HFF-Myc (cell line): ENCODE results near the gene GJB3.
"Not testable (repeated sequence)": the region's sequence is repeated elsewhere in the genome, so short reads cannot be mapped to it uniquely, and the experiment has no call there.

Source experiments
- DNase-seq: peaks from one replicate; pipeline ENCODE4 v3.0.0-alpha.2; 2011; ENCODE audit warnings: low read depth; ENCODE audit errors: extremely low read depth
- H3K4me3 ChIP-seq: replicated peaks from 2 replicates; pipeline ENCODE4 v1.5.1; 2011; ENCODE audit warnings: low read depth, mild to moderate bottlenecking, control low read depth, low read length
- CTCF ChIP-seq: IDR thresholded peaks from 2 replicates; pipeline ENCODE4 v1.5.1; 2012; ENCODE audit warnings: mild to moderate bottlenecking, low read depth, low read length, control low read depth; ENCODE audit errors: missing control alignments

The GJB3 gene

GRCh38 chr1:34808051-34808810 lies 27.2 kb downstream of the GJB3 start:
- no peak for TF ChIP-seq CTCF
- DNase-seq = no peak
- no peak overlapping the region for H3K4me3 ChIP-seq

GRCh38 chr1:34810781-34811180 lies 29.8 kb downstream of the GJB3 start:
- DNase-seq, H3K4me3 ChIP-seq: not testable (repeated sequence)

- H3K4me3 ChIP-seq = no peak overlapping the region
- DNase-seq = no peak
- TF ChIP-seq CTCF = no peak
Observed at GRCh38 chr1:34816332-34816731, 35.3 kb downstream of the GJB3 start.

- DNase-seq = no peak
- no peak overlapping the region for H3K4me3 ChIP-seq
- no peak for TF ChIP-seq CTCF
Observed at GRCh38 chr1:34816778-34817177, 35.8 kb downstream of the GJB3 start.

GRCh38 chr1:34818862-34819261 lies 37.8 kb downstream of the GJB3 start:
- DNase-seq, H3K4me3 ChIP-seq: not testable (repeated sequence)

GRCh38 chr1:34822202-34822601 lies 41.2 kb downstream of the GJB3 start:
- no peak for TF ChIP-seq CTCF
- no peak for DNase-seq
- H3K4me3 ChIP-seq = no peak overlapping the region

GRCh38 chr1:34824817-34825454 lies 43.9 kb downstream of the GJB3 start:
- DNase-seq = no peak
- H3K4me3 ChIP-seq = no peak overlapping the region
- no peak for TF ChIP-seq CTCF
